Neutrophil (primary cell): ENCODE measurements around the gene GFER.

Experiments
- H3K27ac ChIP-seq: fragments of 200-600 bp; sonication (generic); 2 replicates; pipeline ENCODE4 v1.5.1; 2016; ENCODE audit warnings: mild to moderate bottlenecking, moderate library complexity
- H3K27me3 ChIP-seq: fragments of 200-600 bp; sonication (generic); 2 replicates; pipeline ENCODE4 v1.6.0; 2016; ENCODE audit warnings: mild to moderate bottlenecking
- H3K36me3 ChIP-seq: fragments of 200-600 bp; sonication (generic); 2 replicates; pipeline ENCODE4 v1.5.1; 2017
- H3K4me1 ChIP-seq, 2 experiments: fragments of 200-600 bp in 1 of 2; sonication (generic) in 1 of 2; 1 replicate in 1 of 2; 2 replicates in 1 of 2; pipeline versions ENCODE4 v1.5.1 to v1.6.1; 2013 to 2016; ENCODE audit warnings: low read depth in 1 of 2, low read length in 1 of 2, mild to moderate bottlenecking in 1 of 2, moderate library complexity in 1 of 2; ENCODE audit not compliant: control insufficient read depth in 1 of 2, insufficient read depth in 1 of 2
- H3K4me3 ChIP-seq, 2 experiments: fragments of 200-600 bp in 1 of 2; sonication (generic) in 1 of 2; 1 replicate in 1 of 2; 2 replicates in 1 of 2; pipeline ENCODE4 v1.5.1; 2013 to 2016; ENCODE audit warnings: low read depth in 1 of 2, low read length in 1 of 2, mild to moderate bottlenecking in 1 of 2, moderate library complexity in 1 of 2
- H3K9me3 ChIP-seq: fragments of 200-600 bp; sonication (generic); 2 replicates; pipeline ENCODE4 v1.5.1; 2016
- CTCF ChIP-seq: fragments of 200-600 bp; sonication (generic); IDR thresholded peaks from 2 replicates; pipeline ENCODE4 v1.5.1; 2016; ENCODE audit warnings: antibody characterized with exemption

GFER gene

GRCh38 chr16:2001456-2002355 lies 17.7 kb downstream of the GFER start:
- no peak overlapping the region for H3K4me3 ChIP-seq
- TF ChIP-seq CTCF, result no peak
- H3K36me3 ChIP-seq, result peaks cover 65% of the 10 kb centered on the region

GRCh38 chr16:2002406-2003230 lies 18.6 kb downstream of the GFER start:
- no peak overlapping the region for H3K4me3 ChIP-seq
- H3K27me3 ChIP-seq, result peaks cover 6% of the 10 kb centered on the region
- peaks cover 12 to 28% of the 10 kb centered on the region in 2 experiments for H3K4me1 ChIP-seq
- TF ChIP-seq CTCF, result no peak
- no peak overlapping the region for H3K27ac ChIP-seq
- peaks cover 56% of the 10 kb centered on the region for H3K36me3 ChIP-seq
- H3K9me3 ChIP-seq, result no peaks in the 10 kb centered on the region

More at GRCh38 chr16:2001456-2002355, 17.7 kb downstream of the GFER start:
- Histone ChIP-seq H3K4me1 (peaks cover 6 to 19% of the 10 kb centered on the region in 2 experiments), H3K27ac (no peak overlapping the region), H3K27me3 (peaks cover 6% of the 10 kb centered on the region), H3K9me3 (no peaks in the 10 kb centered on the region)

- Histone ChIP-seq H3K36me3 (peaks cover 49% of the 10 kb centered on the region), H3K9me3 (no peaks in the 10 kb centered on the region), H3K27me3 (peaks cover 6% of the 10 kb centered on the region), H3K4me1 (peaks cover 19 to 35% of the 10 kb centered on the region in 2 experiments), H3K27ac (no peak overlapping the region), H3K4me3 (no peak overlapping the region)
- no peak for TF ChIP-seq CTCF
Measured at GRCh38 chr16:2003231-2003826, 19.3 kb downstream of the GFER start.

- TF ChIP-seq CTCF, result peak; percentile 82
- Histone ChIP-seq H3K4me1 (peaks cover 26 to 42% of the 10 kb centered on the region in 2 experiments), H3K27me3 (peaks cover 6% of the 10 kb centered on the region), H3K4me3 (peak overlapping the region in 1 of 2 experiments; percentile 39), H3K9me3 (no peaks in the 10 kb centered on the region), H3K36me3 (peaks cover 42% of the 10 kb centered on the region), H3K27ac (no peak overlapping the region)
Measured at GRCh38 chr16:2003827-2004641, 20.0 kb downstream of the GFER start.
